HepG2 (cell line): ENCODE data around the gene LRTM2. TPM values are rescaled to one million over a fixed set of nuclear protein-coding genes. Genes with fewer than 3 reads are reported as not detected.

Source experiments
- ATAC-seq: fragments of 200-7000 bp; cut with Tn5 transposase; 3 replicates; pipeline ENCODE4 v1.9.1; 2020; ENCODE audit warnings: mild to moderate bottlenecking, moderate library complexity
- BruUV-seq: library from RNA; stranded (reverse); fragments of 400-500 nt; replicated peaks from 2 replicates; lab custom pipeline; 2021; lab: Mats Ljungman, UMichigan
- CTCF ChIA-PET: fragments of 300-600 bp; formaldehyde crosslinking; extraction: SDS; loops from one replicate; lab custom pipeline; 2021; ENCODE audit warnings: low total read pairs, inconsistent platforms, low intra/inter-chr PET ratio; lab: Yijun Ruan, JAX
- POLR2A ChIA-PET: fragments of 350-600 bp; sonication (Branson Sonifier 250); formaldehyde crosslinking; loops from one replicate; lab custom pipeline; 2020; ENCODE audit warnings: antibody characterized with exemption, inconsistent platforms; lab: Yijun Ruan, JAX
- DNase-seq: peaks from one replicate; pipeline ENCODE4 v3.0.0-alpha.2; 2015; ENCODE audit warnings: low spot score
- FAIRE-seq: peaks from 3 replicates; lab custom pipeline; 2011; peaks lifted over from hg19 to GRCh38; lab: Jason Lieb, UNC
- H2AFZ ChIP-seq: one replicate; pipeline ENCODE4 v1.6.1; 2011; ENCODE audit warnings: low read length, inconsistent platforms
- H3K27ac ChIP-seq: fragments of 300-600 bp; 3 replicates; pipeline ENCODE4 v1.8.0; 2011; ENCODE audit warnings: mixed run types, mild to moderate bottlenecking, mixed read lengths, low read length, inconsistent platforms; ENCODE audit not compliant: insufficient read depth; ENCODE audit errors: extremely low read length
- H3K27me3 ChIP-seq, 2 experiments: fragments of 200-600 bp in 1 of 2; 2 replicates in 1 of 2; 3 replicates in 1 of 2; pipeline versions ENCODE4 v1.6.0 to v1.8.0; 2011; ENCODE audit warnings: low read length in 2 of 2, mild to moderate bottlenecking in 2 of 2, moderate library complexity in 2 of 2, inconsistent platforms in 1 of 2; ENCODE audit not compliant: insufficient read depth in 2 of 2, control insufficient read depth in 1 of 2
- H3K36me3 ChIP-seq, 2 experiments: fragments of 200-600 bp in 1 of 2; replicated peaks in 1 of 2; 2 replicates in 1 of 2; 3 replicates in 1 of 2; pipeline versions ENCODE4 v1.5.1 to v1.8.0; 2011; ENCODE audit warnings: low read length in 2 of 2, inconsistent platforms in 1 of 2; ENCODE audit not compliant: insufficient read depth in 2 of 2, control insufficient read depth in 1 of 2
- H3K4me1 ChIP-seq: 2 replicates; pipeline ENCODE4 v1.5.1; 2012; ENCODE audit warnings: low read length, inconsistent platforms; ENCODE audit not compliant: insufficient read depth
- H3K4me2 ChIP-seq: 2 replicates; pipeline ENCODE4 v1.6.0; 2011; ENCODE audit warnings: low read depth, low read length, inconsistent platforms
- H3K4me3 ChIP-seq, 3 experiments: fragments of 200-600 bp in 1 of 3; sonication (generic), shearing (Covaris generic) in 1 of 3; replicated peaks in 1 of 3; 2 replicates each; pipeline ENCODE4 v1.5.1; 2011 to 2016; ENCODE audit warnings: low read length in 3 of 3, inconsistent platforms in 2 of 3, low read depth in 2 of 3, mild to moderate bottlenecking in 2 of 3, control low read depth in 1 of 3, mixed read lengths in 1 of 3; ENCODE audit not compliant: insufficient read depth in 1 of 3
- H3K79me2 ChIP-seq: one replicate; pipeline ENCODE4 v1.6.1; 2011; ENCODE audit warnings: low read length, inconsistent platforms; ENCODE audit not compliant: insufficient read depth
- H3K9ac ChIP-seq: 2 replicates; pipeline ENCODE4 v1.6.0; 2011; ENCODE audit warnings: mild to moderate bottlenecking, low read depth, low read length, inconsistent platforms; ENCODE audit not compliant: insufficient read depth
- H3K9me3 ChIP-seq: 2 replicates; pipeline ENCODE4 v1.5.1; 2012; ENCODE audit warnings: mild to moderate bottlenecking, low read length
- H4K20me1 ChIP-seq: 2 replicates; pipeline ENCODE4 v1.6.0; 2011; ENCODE audit warnings: inconsistent platforms, mild to moderate bottlenecking, low read length, moderate library complexity; ENCODE audit not compliant: insufficient read depth
- MAFK ChIP-seq, 2 experiments: IDR thresholded peaks in 1 of 2; conservative IDR thresholded peaks in 1 of 2; 2 replicates each; pipeline ENCODE4 v1.6.1; 2011; ENCODE audit warnings: improper control_type of control experiment in 2 of 2, low read length in 2 of 2
- NFE2L2 ChIP-seq: fragments of 150-350 bp; IDR thresholded peaks from 2 replicates; pipeline ENCODE4 v1.6.1; 2014; ENCODE audit warnings: low read length
- NPAS2 ChIP-seq: sonication (generic); formaldehyde crosslinking; IDR thresholded peaks from 2 replicates; pipeline ENCODE4 v1.8.0; 2022; ENCODE audit warnings: mild to moderate bottlenecking, missing genetic modification reagents, borderline replicate concordance
- PLRG1 ChIP-seq: fragments of 450-650 bp; conservative IDR thresholded peaks from 2 replicates; pipeline ENCODE4 v1.6.1; 2016
- RFX3 ChIP-seq: IDR thresholded peaks from 2 replicates; pipeline ENCODE4 v1.6.1; 2016; ENCODE audit warnings: missing biosample characterization, missing genetic modification reagents
- SIX4 ChIP-seq: sonication (generic); formaldehyde crosslinking; IDR thresholded peaks from 2 replicates; pipeline ENCODE4 v1.4.0; 2020; ENCODE audit warnings: missing genetic modification reagents
- SP5 ChIP-seq: IDR thresholded peaks from 2 replicates; pipeline ENCODE4 v1.6.1; 2016; ENCODE audit warnings: low read depth, borderline replicate concordance
- TBX2 ChIP-seq: sonication (generic); formaldehyde crosslinking; IDR thresholded peaks from 2 replicates; pipeline ENCODE4 v1.5.0; 2020; ENCODE audit warnings: missing genetic modification reagents, mild to moderate bottlenecking, borderline replicate concordance
- ZBTB10 ChIP-seq: sonication (generic); formaldehyde crosslinking; IDR thresholded peaks from 2 replicates; pipeline ENCODE4 v1.4.0; 2020; ENCODE audit warnings: missing genetic modification reagents, borderline replicate concordance
- ZNF234 ChIP-seq: sonication (generic); formaldehyde crosslinking; conservative IDR thresholded peaks from 2 replicates; pipeline ENCODE4 v1.5.1; 2020; ENCODE audit warnings: mild to moderate bottlenecking, missing genetic modification reagents
- ZNF343 ChIP-seq: sonication (generic); formaldehyde crosslinking; IDR thresholded peaks from 2 replicates; pipeline ENCODE4 v1.4.0; 2020; ENCODE audit warnings: mild to moderate bottlenecking, missing genetic modification reagents
- ZNF558 ChIP-seq: sonication (generic); formaldehyde crosslinking; IDR thresholded peaks from 2 replicates; pipeline ENCODE4 v1.9.0; 2022; ENCODE audit warnings: mild to moderate bottlenecking, missing genetic modification reagents, borderline replicate concordance
- ZNF747 ChIP-seq: sonication (generic); formaldehyde crosslinking; IDR thresholded peaks from 2 replicates; pipeline ENCODE4 v1.8.1; 2023; ENCODE audit warnings: missing genetic modification reagents, mild to moderate bottlenecking, borderline replicate concordance
- ZNF768 ChIP-seq: sonication (generic); formaldehyde crosslinking; IDR thresholded peaks from 2 replicates; pipeline ENCODE4 v1.4.0; 2020; ENCODE audit warnings: missing genetic modification reagents
- WGBS: methylation state at CpG from one replicate; pipeline ENCODE4 v1.1.6; 2017; ENCODE audit warnings: low lambda C conversion rate; 5-methylcytosine and 5-hydroxymethylcytosine counted together
- in situ Hi-C: cut with HindIII; loops from 2 replicates; pipeline ENCODE4 v1.10.0; 2017; ENCODE audit warnings: low pct_unique_long_range_greater_than_20kb; ENCODE audit not compliant: extremely low pct_ligation_motif_present
- intact Hi-C: fragments of 100-400 bp; cut with micrococcal nuclease; formaldehyde crosslinking; loops from one replicate; pipeline ENCODE4 v1.10.0; 2022; ENCODE audit not compliant: unreplicated experiment
- polyA plus RNA-seq, 8 experiments: library from polyadenylated mRNA; depleted of rRNA in 3 of 8; stranded (reverse) in 7 of 8; unstranded in 1 of 8; fragments of >200 nt; fragmentation: Illumina TruSeq in 4 of 8; extraction: Trizol in 4 of 8; gene quantifications; 2 replicates each; pipeline versions ENCODE4 v1.2.1 to v1.2.3, GENCODE V29; 2011 to 2016; ENCODE audit warnings: low read depth in 4 of 8, missing spikeins in 1 of 8, mixed read lengths in 1 of 8; ENCODE audit not compliant: insufficient read depth in 1 of 8
- total RNA-seq, 5 experiments: library from RNA; depleted of rRNA; stranded (reverse); fragments of >200 nt; fragmentation: Illumina TruSeq; extraction: Trizol; gene quantifications; 2 replicates each; pipeline ENCODE4 v1.2.3, GENCODE V29; 2016; ENCODE audit warnings: low read depth in 1 of 5
- TF ChIP-seq, protein P1 (sequence below): sonication (generic); formaldehyde crosslinking; conservative IDR thresholded peaks from 2 replicates; pipeline ENCODE4 v1.4.0; 2020; ENCODE audit warnings: missing genetic modification reagents

Gene LRTM2
- total and polyA plus RNA-seq, 2 of the 13 experiments (the other 11 are each of a cell fraction or from before 2014, with no cell fraction given): 0.09 TPM; not detected in 1

GRCh38 chr12:1880153-1880845, 59.9 kb downstream of the LRTM2 start:
- in situ Hi-C loops (no loop called here), intact Hi-C loops (no loop called here)
- no peaks in the 10 kb centered on the region for H3K9me3 ChIP-seq
- peaks cover 36% of the 10 kb centered on the region for H3K4me1 ChIP-seq
- no peak for FAIRE-seq
- WGBS: 37% methylated on average over 13 of the region's 18 CpGs
- TF ChIP-seq NFE2L2 (peak; percentile 54; the same call in 1 of the 2 replicates), MAFK (conservative IDR thresholded peaks at IDR 0.05 in 1 of 2, IDR thresholded peaks at IDR 0.05 in 1 of 2; ENCODE audit: low read length in 2 of 2) (0 out of 4 replicates have a peak, but pooled peaks of 1 of the 2 experiments have one; percentile 20), ZNF747 (CRISPR knock-in tag) (no peak), ZNF768 (CRISPR knock-in tag) (peak; percentile 80; the same call in 1 of the 2 replicates)
- no peak overlapping the region for H3K4me3 ChIP-seq
- no peaks in the 10 kb centered on the region for H3K79me2 ChIP-seq
- no peak for ATAC-seq
- H3K9ac ChIP-seq: no peak overlapping the region
- H3K27me3 ChIP-seq: peaks cover 6 to 39% of the 10 kb centered on the region in 2 experiments
- CTCF ChIA-PET: no interaction called here
- no peak overlapping the region for H2AFZ ChIP-seq
- POLR2A ChIA-PET: no interaction called here
- BruUV-seq: no TSS peak
- H3K4me2 ChIP-seq: no peak overlapping the region
- no peak overlapping the region for H3K27ac ChIP-seq
- no peaks in the 10 kb centered on the region for H4K20me1 ChIP-seq
- no peak for DNase-seq
- H3K36me3 ChIP-seq: no peaks in the 10 kb centered on the region

- FAIRE-seq (no peak), DNase-seq (no peak), ATAC-seq (peak; percentile 21; the same call in 2 of the 3 replicates)
- no peaks in the 10 kb centered on the region for H4K20me1 ChIP-seq
- peaks cover 42% of the 10 kb centered on the region for H3K4me1 ChIP-seq
- no peak overlapping the region for H3K9ac ChIP-seq
- CTCF ChIA-PET: no interaction called here
- no peak overlapping the region for H2AFZ ChIP-seq
- H3K27me3 ChIP-seq: peaks cover 6 to 39% of the 10 kb centered on the region in 2 experiments
- POLR2A ChIA-PET: no interaction called here
- H3K9me3 ChIP-seq: no peaks in the 10 kb centered on the region
- no peaks in the 10 kb centered on the region for H3K36me3 ChIP-seq
- in situ Hi-C loops: no loop called here
- WGBS: 63% methylated on average over 7 of the region's 7 CpGs
- H3K4me2 ChIP-seq: no peak overlapping the region
- no peaks in the 10 kb centered on the region for H3K79me2 ChIP-seq
- no peak overlapping the region for H3K27ac ChIP-seq
- BruUV-seq: no TSS peak
- no peak overlapping the region for H3K4me3 ChIP-seq
- intact Hi-C loops: no loop called here
- TF ChIP-seq ZNF234 (CRISPR knock-in tag): no peak
- TF ChIP-seq SP5 (CRISPR knock-in tag): no peak
- no peak for TF ChIP-seq TBX2
- no peak for TF ChIP-seq ZNF558 (CRISPR knock-in tag)
- no peak for TF ChIP-seq SIX4 (CRISPR knock-in tag)
- no peak for TF ChIP-seq RFX3 (CRISPR knock-in tag)
- TF ChIP-seq PLRG1: no peak
- TF ChIP-seq NPAS2 (CRISPR knock-in tag): no peak
- no peak for TF ChIP-seq ZNF343 (CRISPR knock-in tag)
- no peak for TF ChIP-seq ZBTB10 (CRISPR knock-in tag)
- TF ChIP-seq, protein P1, sequence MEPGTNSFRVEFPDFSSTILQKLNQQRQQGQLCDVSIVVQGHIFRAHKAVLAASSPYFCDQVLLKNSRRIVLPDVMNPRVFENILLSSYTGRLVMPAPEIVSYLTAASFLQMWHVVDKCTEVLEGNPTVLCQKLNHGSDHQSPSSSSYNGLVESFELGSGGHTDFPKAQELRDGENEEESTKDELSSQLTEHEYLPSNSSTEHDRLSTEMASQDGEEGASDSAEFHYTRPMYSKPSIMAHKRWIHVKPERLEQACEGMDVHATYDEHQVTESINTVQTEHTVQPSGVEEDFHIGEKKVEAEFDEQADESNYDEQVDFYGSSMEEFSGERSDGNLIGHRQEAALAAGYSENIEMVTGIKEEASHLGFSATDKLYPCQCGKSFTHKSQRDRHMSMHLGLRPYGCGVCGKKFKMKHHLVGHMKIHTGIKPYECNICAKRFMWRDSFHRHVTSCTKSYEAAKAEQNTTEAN (CRISPR knock-in tag): no peak
Measured at GRCh38 chr12:1880876-1881275, 60.5 kb downstream of the LRTM2 start.
